HG02759 (cell line): ENCODE data around the gene NHS.
"Not testable (repeated sequence)": the region's sequence is repeated elsewhere in the genome, so short reads cannot be mapped to it uniquely, and the experiment has no call there.

Experiments used
- ATAC-seq: cut with Tn5 transposase; IDR thresholded peaks from one replicate; pipeline ENCODE4 v1.9.1; 2021; ENCODE audit warnings: mild to moderate bottlenecking, moderate library complexity; ENCODE audit not compliant: unreplicated experiment

Gene NHS

DNA sequence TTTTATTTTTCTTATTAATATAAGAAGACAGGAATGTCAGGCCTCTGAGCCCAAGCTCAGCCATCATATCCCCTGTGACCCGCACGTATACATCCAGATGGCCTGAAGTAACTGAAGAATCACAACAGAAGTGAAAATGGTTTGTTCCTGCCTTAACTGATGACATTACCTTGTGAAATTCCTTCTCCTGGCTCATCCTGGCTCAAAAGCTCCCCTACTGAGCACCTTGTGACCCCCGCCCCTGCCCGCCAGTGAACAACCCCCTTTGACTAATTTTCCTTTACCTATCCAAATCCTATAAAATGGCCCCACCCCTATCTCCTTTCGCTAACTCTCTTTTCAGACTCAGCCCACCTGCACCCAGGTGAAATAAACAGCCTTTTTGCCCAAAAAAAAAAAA, 71.3 kb downstream of the NHS start:
- not testable (repeated sequence) for ATAC-seq

- ATAC-seq, result no peak
These were observed 73.2 kb downstream of the NHS start for GRCh38 chrX:17448188-17448587.

GRCh38 chrX:17449866-17450265, 74.9 kb downstream of the NHS start:
- ATAC-seq, result no peak

- ATAC-seq, result no peak
These were observed 78.8 kb downstream of the NHS start for GRCh38 chrX:17453788-17454187.

DNA sequence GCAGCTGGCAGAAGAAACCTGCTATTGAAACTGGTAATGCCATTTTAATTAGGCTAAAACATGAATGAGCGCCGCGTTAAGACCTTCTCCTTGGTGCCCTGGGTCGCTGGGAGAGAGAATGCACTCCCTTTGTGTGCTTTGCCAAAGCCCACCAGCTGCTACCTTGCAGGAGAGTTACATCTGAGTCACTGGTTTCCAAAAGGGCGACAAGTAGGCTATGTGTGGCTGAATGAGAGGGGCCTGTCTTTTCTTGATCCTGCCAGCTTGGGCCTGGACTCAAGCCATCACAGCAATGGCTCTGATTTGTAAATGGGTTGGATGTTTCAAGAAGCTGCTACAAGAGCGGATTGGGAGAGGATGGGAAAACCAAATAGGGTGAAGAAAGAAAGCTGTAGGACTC, 81.5 kb downstream of the NHS start:
- ATAC-seq, result no peak

DNA sequence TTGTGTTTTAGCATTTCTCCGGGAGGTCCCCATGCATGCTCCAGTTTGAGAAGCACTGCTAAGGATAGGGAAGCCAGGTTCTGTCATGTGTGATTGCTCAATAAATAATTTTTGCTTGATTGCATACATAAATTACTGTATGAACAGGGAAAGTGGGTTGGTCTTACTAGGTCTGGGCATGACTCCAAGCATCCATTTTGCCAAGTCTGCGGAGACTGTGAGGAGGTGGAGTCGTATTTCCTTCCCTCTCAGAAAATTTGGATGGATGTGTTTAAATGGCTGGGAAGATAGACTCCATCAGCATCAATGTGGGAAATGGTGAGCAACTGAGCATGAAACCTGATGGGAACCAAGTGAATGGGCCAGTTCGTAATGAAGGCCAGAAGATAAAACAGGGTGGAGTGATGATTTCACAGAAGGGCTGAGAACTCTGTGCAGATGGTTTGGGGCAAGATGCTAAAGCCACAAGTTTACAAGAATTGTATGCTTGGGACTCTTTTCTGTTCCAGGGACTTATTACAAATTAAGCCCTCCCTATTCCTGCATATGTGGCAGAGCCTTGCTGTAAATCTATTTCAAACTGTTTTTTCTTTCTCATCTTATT, 84.1 kb downstream of the NHS start:
- ATAC-seq, result no peak

- no peak for ATAC-seq
These were observed 84.7 kb downstream of the NHS start for GRCh38 chrX:17459661-17460060.

- ATAC-seq, result no peak
These were observed 87.9 kb downstream of the NHS start for GRCh38 chrX:17462881-17463280.

DNA sequence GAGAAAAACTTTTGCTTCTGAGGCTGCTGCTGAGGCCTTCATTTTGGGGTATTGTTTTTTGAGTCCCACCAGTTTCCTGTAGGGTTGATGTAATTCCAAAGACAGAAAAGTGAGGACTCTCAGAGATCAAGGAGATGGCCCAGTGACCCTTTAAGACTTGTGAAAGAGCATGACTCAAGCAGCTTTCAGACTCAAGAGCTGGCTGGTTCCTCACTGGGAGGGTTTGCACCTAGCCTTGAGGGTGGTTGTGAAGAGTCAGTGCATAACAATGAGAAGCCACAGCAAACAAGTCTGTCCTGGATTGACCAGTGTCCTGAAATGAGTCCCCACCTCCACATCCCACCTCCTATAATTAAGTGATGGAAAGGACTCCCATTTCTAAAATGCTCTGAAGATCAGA, 89.2 kb downstream of the NHS start:
- ATAC-seq, result no peak

- ATAC-seq, result no peak
These were observed 90.2 kb downstream of the NHS start for GRCh38 chrX:17465201-17465600.

DNA sequence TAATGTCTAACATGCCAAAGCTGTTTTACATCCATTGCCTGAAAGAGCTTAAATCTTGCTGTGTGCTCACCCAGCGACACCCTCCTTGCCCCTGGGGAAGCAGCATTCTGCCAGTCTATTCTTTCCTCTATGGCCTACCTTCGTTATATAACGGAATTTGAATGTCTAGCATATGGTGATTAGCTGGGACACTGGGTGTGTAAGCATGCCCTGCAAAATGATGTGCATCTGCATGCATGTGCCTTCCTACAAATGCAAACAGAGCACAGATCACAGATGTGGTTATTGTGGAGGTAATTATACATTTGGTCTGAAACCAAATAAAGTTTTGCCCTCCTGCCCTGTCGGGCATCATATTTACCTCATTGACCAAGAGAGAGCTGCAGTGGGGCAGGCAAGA, 90.8 kb downstream of the NHS start:
- ATAC-seq, result no peak

- no peak for ATAC-seq
These were observed 95.1 kb downstream of the NHS start for GRCh38 chrX:17470136-17470535.

DNA sequence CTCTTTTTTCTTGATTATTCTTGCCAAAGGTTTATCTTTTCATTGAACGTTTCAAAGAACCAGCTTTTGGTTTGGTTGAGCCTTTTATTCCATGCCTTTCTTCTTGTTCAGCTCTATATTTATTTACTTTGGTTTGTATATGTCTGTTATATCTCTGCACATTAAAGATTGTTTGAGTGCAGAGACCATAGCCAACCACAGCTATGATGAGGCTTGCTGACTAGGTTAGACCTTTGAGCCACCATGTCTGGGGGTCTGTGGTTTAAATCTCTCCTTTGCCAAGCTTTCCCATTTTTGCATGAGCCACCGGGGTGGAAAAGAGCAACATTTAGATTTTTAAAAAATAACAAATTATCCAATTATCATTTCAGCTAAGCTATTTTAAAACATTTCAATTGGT, 96.1 kb downstream of the NHS start:
- ATAC-seq, result no peak

DNA sequence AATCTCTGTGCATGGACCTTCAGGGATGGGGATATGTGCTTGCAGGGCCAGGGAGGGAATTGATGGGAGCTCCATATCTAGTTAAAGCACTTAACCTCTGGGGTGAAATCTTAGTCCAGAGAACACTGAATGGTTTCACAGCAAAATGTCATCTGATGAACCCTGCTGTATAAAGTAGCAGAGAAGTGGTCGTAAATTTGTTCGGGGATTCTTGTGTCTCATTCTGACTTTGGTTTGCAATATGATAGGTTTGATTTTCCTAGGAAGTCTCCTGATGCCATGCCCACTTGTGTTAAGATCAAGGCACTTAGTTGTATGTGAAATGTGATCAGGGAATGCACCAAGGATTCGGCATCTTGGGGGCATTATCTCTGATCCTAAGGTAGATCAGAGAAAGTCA, 96.9 kb downstream of the NHS start:
- no peak for ATAC-seq

DNA sequence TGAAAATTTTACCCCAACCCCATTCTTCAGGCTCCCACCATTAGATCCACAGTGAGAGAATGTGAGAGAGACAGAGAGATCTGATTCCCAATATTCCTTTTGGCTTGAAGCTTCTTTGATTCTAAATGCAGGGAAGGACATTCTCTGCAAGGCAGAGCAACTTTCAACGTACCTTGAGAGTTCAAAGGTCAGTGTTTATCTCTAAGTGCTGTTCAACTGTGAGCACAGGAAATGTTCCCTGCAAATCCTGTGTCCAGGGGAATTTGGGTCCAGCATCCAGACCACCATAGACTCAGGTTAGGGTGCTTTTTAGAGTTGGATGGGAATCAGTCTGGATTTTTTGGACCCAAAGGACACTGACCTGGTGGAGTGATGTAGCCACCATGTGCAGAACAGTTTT, 97.4 kb downstream of the NHS start:
- ATAC-seq, result no peak

DNA sequence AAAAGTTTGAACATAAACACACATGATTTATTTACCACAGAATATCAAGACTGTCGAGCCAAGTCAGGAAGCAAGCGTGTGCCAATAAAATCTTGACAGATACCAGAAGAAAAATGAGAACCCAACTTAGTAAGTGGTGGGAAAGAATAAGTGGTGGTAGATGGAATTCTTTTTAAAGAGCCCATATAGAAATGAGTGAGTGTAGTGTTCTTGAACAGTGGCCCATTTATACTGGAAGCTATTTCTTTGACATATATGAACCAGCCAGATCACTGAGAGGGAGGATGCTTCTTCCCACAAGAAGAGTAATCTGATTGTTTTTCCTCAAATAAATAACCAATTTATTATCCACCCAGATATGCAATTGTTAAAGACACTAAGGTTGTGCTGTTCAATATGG, 98.0 kb downstream of the NHS start:
- ATAC-seq, result no peak

DNA sequence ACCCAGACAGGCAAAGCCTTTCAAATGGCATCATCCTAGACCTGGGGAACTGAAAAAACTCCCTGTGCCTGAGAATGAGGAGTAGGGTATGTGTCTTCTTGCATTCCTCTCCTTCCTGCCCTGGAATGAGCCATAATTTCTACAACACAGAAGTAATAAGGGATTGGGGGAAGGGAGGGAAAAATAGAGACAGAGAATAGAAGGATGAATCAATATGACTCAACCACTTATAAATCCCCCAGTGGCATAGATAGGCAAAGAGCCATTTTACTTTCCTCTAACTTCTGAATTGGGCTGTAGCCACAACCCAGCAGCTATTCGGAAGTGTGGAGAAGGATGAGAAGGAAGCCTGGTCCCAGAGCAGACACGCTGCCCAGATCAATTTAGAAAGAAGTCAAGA, 99.9 kb downstream of the NHS start:
- no peak for ATAC-seq

DNA sequence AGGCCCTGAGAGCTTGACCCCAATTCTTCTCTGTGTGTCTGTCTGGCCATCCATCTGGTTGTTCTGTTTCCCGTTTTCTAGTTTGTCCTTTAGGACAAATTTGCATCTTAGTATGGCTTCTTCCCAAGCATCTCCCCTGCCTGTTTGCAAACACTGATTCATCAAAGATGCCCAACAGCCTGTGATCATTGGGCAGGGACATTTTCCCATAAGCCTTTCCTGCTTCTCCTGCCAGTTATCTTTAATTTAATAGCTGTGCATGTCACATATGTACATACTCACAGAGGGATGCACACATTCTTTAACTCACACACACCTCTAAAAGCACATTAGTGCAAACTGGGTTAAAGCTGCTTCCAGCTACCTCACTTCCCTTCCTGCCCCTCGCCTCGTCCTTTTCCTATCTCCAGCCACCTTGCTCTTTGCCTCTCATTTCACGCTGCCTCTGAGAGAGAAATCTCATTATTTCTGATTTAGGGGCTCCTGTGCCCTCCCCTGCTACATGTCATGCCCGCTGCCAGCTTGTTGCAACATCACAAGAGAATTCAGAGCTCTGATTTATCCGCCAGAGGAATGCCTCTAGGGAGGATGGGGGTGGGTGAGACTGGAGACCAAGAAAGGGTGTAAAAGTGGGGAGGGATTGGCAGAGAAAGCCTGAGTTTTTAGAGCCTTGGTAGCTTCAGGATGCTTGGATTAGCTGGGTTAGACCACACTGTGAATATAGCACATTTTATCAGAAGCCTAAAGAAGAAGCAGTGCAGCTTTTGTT, 100.6 kb downstream of the NHS start:
- no peak for ATAC-seq

GRCh38 chrX:17476411-17476810, 101.4 kb downstream of the NHS start:
- no peak for ATAC-seq

GRCh38 chrX:17481086-17481485, 106.1 kb downstream of the NHS start:
- ATAC-seq, result no peak

GRCh38 chrX:17484592-17484991, 109.6 kb downstream of the NHS start:
- ATAC-seq, result no peak

GRCh38 chrX:17485391-17485790, 110.4 kb downstream of the NHS start:
- no peak for ATAC-seq

GRCh38 chrX:17488036-17488435, 113.0 kb downstream of the NHS start:
- ATAC-seq, result no peak
